Osteoblast (primary cell): Measurements from ENCODE around the gene S100G. TPM values are rescaled to one million over a fixed set of nuclear protein-coding genes. Genes with fewer than 3 reads are reported as not detected.
A peak's percentile ranks its signal among the peaks of the same experiment; 100 is the strongest.
"Not testable (repeated sequence)": the region's sequence is repeated elsewhere in the genome, so short reads cannot be mapped to it uniquely, and the experiment has no call there.

ENCODE experiments used
- DNase-seq: peaks from one replicate; pipeline ENCODE4 v3.0.0; 2011; ENCODE audit warnings: low spot score, mixed read lengths; ENCODE audit not compliant: insufficient read length; ENCODE audit errors: missing footprints
- H2AFZ ChIP-seq: 2 replicates; pipeline ENCODE4 v1.6.0; 2011; ENCODE audit warnings: mild to moderate bottlenecking, low read length
- H3K27ac ChIP-seq: 2 replicates; pipeline ENCODE4 v1.5.1; 2011; ENCODE audit warnings: mild to moderate bottlenecking, low read depth, low read length, moderate library complexity
- H3K27me3 ChIP-seq: 2 replicates; pipeline ENCODE4 v1.6.0; 2012; ENCODE audit warnings: mild to moderate bottlenecking, control low read depth, inconsistent platforms, low read length, moderate library complexity; ENCODE audit not compliant: insufficient read depth
- H3K36me3 ChIP-seq: 2 replicates; pipeline ENCODE4 v1.5.1; 2011; ENCODE audit warnings: mild to moderate bottlenecking, low read length, control low read depth, moderate library complexity; ENCODE audit not compliant: insufficient read depth
- H3K4me1 ChIP-seq: 2 replicates; pipeline ENCODE4 v1.5.1; 2011; ENCODE audit warnings: mild to moderate bottlenecking, low read length, control low read depth, moderate library complexity; ENCODE audit not compliant: insufficient read depth
- H3K4me2 ChIP-seq: 2 replicates; pipeline ENCODE4 v1.6.0; 2011; ENCODE audit warnings: mild to moderate bottlenecking, low read length; ENCODE audit not compliant: insufficient read depth
- H3K4me3 ChIP-seq: fragments of 200-600 bp; sonication (generic); 3 replicates; pipeline ENCODE4 v1.5.1; 2012; ENCODE audit warnings: mild to moderate bottlenecking, low read length, inconsistent platforms; ENCODE audit not compliant: insufficient read depth
- H3K79me2 ChIP-seq: 2 replicates; pipeline ENCODE4 v1.6.0; 2012; ENCODE audit warnings: mild to moderate bottlenecking, low read length, control low read depth, inconsistent platforms; ENCODE audit not compliant: insufficient read depth
- H3K9me3 ChIP-seq: 2 replicates; pipeline ENCODE4 v1.5.1; 2011; ENCODE audit warnings: low read depth, low read length, control low read depth
- H4K20me1 ChIP-seq: 2 replicates; pipeline ENCODE4 v1.6.0; 2012; ENCODE audit warnings: mild to moderate bottlenecking, low read length, control low read depth; ENCODE audit not compliant: insufficient read depth
- total RNA-seq: library from RNA; depleted of rRNA; stranded (reverse); fragments of >200 nt; gene quantifications from 2 replicates; pipeline ENCODE4 v1.2.3, GENCODE V29; 2012
- TF ChIP-seq, protein P1 (sequence below): IDR thresholded peaks from 2 replicates; pipeline ENCODE4 v1.5.1; 2011; ENCODE audit warnings: mild to moderate bottlenecking, low read depth, low read length, moderate library complexity; ENCODE audit errors: extremely low read depth

Gene S100G
- total RNA-seq, 1 donor: not detected

DNA sequence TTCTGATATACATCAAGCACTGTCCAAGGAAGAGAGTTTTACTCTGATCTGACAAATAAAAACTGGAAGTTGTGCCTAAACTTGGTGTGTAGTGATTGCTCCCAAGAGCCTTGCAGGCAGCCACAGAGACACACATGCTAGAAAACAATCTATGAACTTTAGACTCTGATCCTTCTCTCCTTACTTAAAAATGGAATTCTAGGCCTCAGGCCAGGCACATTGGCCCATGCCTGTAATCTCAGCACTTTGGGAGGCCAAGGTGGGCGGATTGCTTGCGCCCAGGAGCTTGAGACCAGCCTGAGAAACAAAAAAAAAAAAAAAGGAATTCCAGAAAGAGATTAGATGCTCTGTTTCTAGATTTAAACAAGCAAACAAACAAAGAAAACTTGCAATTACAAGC lies 45.6 kb upstream of the S100G start:
- H3K4me1 ChIP-seq: peaks cover 18% of the 10 kb centered on the region
- DNase-seq: no peak
- H4K20me1 ChIP-seq: no peaks in the 10 kb centered on the region
- H3K79me2 ChIP-seq: no peaks in the 10 kb centered on the region
- no peak overlapping the region for H2AFZ ChIP-seq
- no peaks in the 10 kb centered on the region for H3K36me3 ChIP-seq
- H3K4me3 ChIP-seq: no peak overlapping the region
- H3K4me2 ChIP-seq: no peak overlapping the region
- no peaks in the 10 kb centered on the region for H3K27me3 ChIP-seq
- TF ChIP-seq, protein P1, sequence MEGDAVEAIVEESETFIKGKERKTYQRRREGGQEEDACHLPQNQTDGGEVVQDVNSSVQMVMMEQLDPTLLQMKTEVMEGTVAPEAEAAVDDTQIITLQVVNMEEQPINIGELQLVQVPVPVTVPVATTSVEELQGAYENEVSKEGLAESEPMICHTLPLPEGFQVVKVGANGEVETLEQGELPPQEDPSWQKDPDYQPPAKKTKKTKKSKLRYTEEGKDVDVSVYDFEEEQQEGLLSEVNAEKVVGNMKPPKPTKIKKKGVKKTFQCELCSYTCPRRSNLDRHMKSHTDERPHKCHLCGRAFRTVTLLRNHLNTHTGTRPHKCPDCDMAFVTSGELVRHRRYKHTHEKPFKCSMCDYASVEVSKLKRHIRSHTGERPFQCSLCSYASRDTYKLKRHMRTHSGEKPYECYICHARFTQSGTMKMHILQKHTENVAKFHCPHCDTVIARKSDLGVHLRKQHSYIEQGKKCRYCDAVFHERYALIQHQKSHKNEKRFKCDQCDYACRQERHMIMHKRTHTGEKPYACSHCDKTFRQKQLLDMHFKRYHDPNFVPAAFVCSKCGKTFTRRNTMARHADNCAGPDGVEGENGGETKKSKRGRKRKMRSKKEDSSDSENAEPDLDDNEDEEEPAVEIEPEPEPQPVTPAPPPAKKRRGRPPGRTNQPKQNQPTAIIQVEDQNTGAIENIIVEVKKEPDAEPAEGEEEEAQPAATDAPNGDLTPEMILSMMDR: no peak
- peak overlapping the region; percentile 31 for H3K27ac ChIP-seq
- H3K9me3 ChIP-seq: no peaks in the 10 kb centered on the region

DNA sequence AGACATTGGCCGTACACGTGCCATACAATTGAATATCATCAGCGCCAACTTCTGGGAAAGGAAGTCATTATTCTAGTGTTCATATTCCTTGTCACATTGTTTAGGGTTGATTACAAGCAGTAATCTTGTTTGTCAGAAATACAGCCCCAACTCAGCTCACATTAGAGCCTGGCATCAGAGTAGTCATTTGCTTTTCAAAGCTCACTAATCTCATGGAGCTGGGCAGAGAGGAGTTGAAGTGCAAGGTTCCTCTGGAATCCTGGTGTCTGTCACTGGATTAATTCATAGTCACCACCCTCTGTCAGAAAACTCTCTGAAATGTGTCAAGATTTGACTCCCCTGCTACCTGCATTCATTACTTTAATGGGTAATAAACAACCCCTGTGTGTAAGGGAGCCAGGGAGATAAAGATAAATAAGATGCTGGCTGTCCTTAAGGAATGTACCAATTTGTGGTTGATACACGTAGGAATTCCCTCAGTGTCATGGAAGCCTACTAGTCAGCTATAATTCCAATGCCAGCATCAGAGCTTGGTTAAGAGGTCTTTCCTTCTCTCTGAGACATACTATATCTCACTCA lies 43.7 kb upstream of the S100G start:
- H3K9me3 ChIP-seq: no peaks in the 10 kb centered on the region
- H3K79me2 ChIP-seq: no peaks in the 10 kb centered on the region
- H3K4me1 ChIP-seq: peaks cover 26% of the 10 kb centered on the region
- H3K27me3 ChIP-seq: no peaks in the 10 kb centered on the region
- no peaks in the 10 kb centered on the region for H3K36me3 ChIP-seq
- H3K27ac ChIP-seq: no peak overlapping the region
- TF ChIP-seq, protein P1: no peak
- no peaks in the 10 kb centered on the region for H4K20me1 ChIP-seq
- DNase-seq: no peak
- H2AFZ ChIP-seq: no peak overlapping the region
- no peak overlapping the region for H3K4me3 ChIP-seq
- no peak overlapping the region for H3K4me2 ChIP-seq

DNA sequence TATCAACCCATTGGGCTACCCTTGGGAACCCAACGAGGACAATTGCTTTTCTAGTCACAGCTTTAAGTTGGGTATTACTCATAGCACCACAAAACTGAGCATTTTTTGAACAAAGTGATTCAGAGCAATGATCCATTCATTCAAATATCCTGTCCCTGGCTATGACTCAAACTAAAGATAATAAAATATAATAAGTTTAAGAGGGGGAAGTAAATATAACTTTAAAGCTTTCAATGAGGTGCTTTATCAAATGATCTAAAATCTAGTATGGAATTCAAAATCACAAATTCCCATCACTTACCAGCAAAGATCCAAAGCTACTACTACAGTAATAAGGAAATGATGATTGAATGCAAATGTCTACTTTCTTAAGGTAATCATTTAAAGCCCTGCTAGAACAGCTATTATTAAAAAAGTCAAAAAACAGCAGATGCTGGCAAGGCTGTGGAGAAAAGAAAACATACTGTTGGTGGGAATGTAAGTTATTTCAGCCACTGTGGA lies 39.8 kb upstream of the S100G start:
- Histone ChIP-seq H3K36me3 (no peaks in the 10 kb centered on the region), H3K27ac (peak overlapping the region; percentile 64), H3K4me1 (peaks cover 9% of the 10 kb centered on the region), H4K20me1 (no peaks in the 10 kb centered on the region), H3K9me3 (no peaks in the 10 kb centered on the region), H3K79me2 (no peaks in the 10 kb centered on the region), H2AFZ (no peak overlapping the region), H3K4me2 (peak overlapping the region; percentile 53), H3K4me3 (no peak overlapping the region), H3K27me3 (peaks cover 7% of the 10 kb centered on the region)
- TF ChIP-seq, protein P1: no peak
- peak; percentile 70 for DNase-seq

DNA sequence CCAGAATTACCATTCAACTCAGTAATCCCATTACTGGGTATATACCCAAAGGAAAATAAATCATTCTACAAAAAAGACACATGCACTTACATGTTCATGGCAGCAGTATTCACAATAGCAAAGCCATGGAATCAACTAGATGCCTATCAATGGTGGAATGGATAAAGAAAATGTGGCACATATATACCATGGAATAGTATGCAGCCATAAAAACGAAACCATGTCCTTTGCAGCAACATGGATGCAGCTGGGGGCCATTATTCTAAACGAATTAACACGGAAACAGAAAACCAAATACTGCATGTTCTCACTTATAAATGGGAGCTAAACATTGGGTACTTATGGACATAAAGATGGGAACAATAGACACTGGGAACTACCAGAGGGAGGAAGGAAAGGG lies 39.3 kb upstream of the S100G start:
- H3K27ac ChIP-seq: peak overlapping the region; percentile 64
- not testable (repeated sequence) for H3K4me1 ChIP-seq, H3K4me2 ChIP-seq, H3K27me3 ChIP-seq, H3K4me3 ChIP-seq, H4K20me1 ChIP-seq, H2AFZ ChIP-seq, H3K79me2 ChIP-seq, H3K36me3 ChIP-seq, H3K9me3 ChIP-seq, DNase-seq
